GM23338 (cell line): ENCODE data around the gene ST8SIA4. TPM values are rescaled to one million over a fixed set of nuclear protein-coding genes. Genes with fewer than 3 reads are reported as not detected.

Experiments
- ATAC-seq: fragments of 200-7000 bp; cut with Tn5 transposase; 3 replicates; pipeline ENCODE4 v1.9.1; 2020
- DNase-seq: peaks from one replicate; pipeline ENCODE4 v3.0.0-alpha.2; 2015; ENCODE audit warnings: low spot score
- H2AFZ ChIP-seq: fragments of 200-600 bp; sonication (generic); 2 replicates; pipeline ENCODE4 v1.8.0; 2016; ENCODE audit warnings: antibody characterized with exemption, mild to moderate bottlenecking, moderate library complexity
- H3F3A ChIP-seq: fragments of 200-600 bp; sonication (generic); replicated peaks from 2 replicates; pipeline ENCODE4 v1.8.0; 2017; ENCODE audit warnings: antibody characterized with exemption, mixed run types, low read depth
- H3K27ac ChIP-seq: fragments of 200-600 bp; sonication (generic); 2 replicates; pipeline ENCODE4 v1.6.1; 2016; ENCODE audit warnings: low read depth
- H3K27me3 ChIP-seq: fragments of 200-600 bp; sonication (generic); 2 replicates; pipeline ENCODE4 v1.8.0; 2016; ENCODE audit warnings: mild to moderate bottlenecking, mixed run types, moderate library complexity; ENCODE audit not compliant: insufficient read depth
- H3K36me3 ChIP-seq: fragments of 200-600 bp; sonication (generic); 2 replicates; pipeline ENCODE4 v1.8.0; 2016; ENCODE audit warnings: mild to moderate bottlenecking; ENCODE audit not compliant: insufficient read depth
- H3K4me1 ChIP-seq: fragments of 200-600 bp; sonication (generic); 2 replicates; pipeline ENCODE4 v1.8.0; 2016; ENCODE audit warnings: mild to moderate bottlenecking, moderate library complexity; ENCODE audit not compliant: insufficient read depth
- H3K4me2 ChIP-seq: fragments of 200-600 bp; sonication (generic); 2 replicates; pipeline ENCODE4 v1.7.1; 2017; ENCODE audit warnings: mixed run types
- H3K4me3 ChIP-seq: fragments of 200-600 bp; sonication (generic); 2 replicates; pipeline ENCODE4 v1.6.1; 2016; ENCODE audit warnings: mixed run types
- H3K79me2 ChIP-seq: fragments of 200-600 bp; sonication (generic); replicated peaks from 2 replicates; pipeline ENCODE4 v1.8.0; 2017; ENCODE audit warnings: mild to moderate bottlenecking; ENCODE audit not compliant: insufficient read depth
- H3K9me2 ChIP-seq: fragments of 200-600 bp; sonication (generic); 2 replicates; pipeline ENCODE4 v1.8.0; 2017; ENCODE audit not compliant: insufficient read depth
- H4K20me1 ChIP-seq: fragments of 200-600 bp; sonication (generic); replicated peaks from 2 replicates; pipeline ENCODE4 v1.8.0; 2017; ENCODE audit warnings: mild to moderate bottlenecking; ENCODE audit not compliant: insufficient read depth
- H3K27ac Mint-ChIP-seq: 2 replicates; pipeline ENCODE4 v1.8.0; 2020; ENCODE audit warnings: inconsistent platforms, mild to moderate bottlenecking, moderate library complexity, mixed read lengths
- H3K27me3 Mint-ChIP-seq: 3 replicates; pipeline ENCODE4 v1.8.0; 2022; ENCODE audit warnings: low read depth, mild to moderate bottlenecking, moderate library complexity, mixed read lengths, inconsistent platforms; ENCODE audit not compliant: insufficient read depth, poor library complexity
- H3K36me3 Mint-ChIP-seq: 3 replicates; pipeline ENCODE4 v1.8.0; 2021; ENCODE audit warnings: low read depth, mild to moderate bottlenecking, inconsistent platforms, moderate library complexity, mixed read lengths
- H3K4me1 Mint-ChIP-seq: 3 replicates; pipeline ENCODE4 v1.8.0; 2020; ENCODE audit warnings: mild to moderate bottlenecking, inconsistent platforms, mixed read lengths
- H3K4me3 Mint-ChIP-seq: 3 replicates; pipeline ENCODE4 v1.8.0; 2021; ENCODE audit warnings: moderate library complexity, mild to moderate bottlenecking, inconsistent platforms, mixed read lengths
- H3K9me3 Mint-ChIP-seq: 3 replicates; pipeline ENCODE4 v1.8.0; 2020; ENCODE audit warnings: moderate library complexity, mild to moderate bottlenecking, inconsistent platforms, mixed read lengths
- CREB1 ChIP-seq: fragments of 250-450 bp; sonication (Bioruptor Pico); IDR thresholded peaks from 2 replicates; pipeline ENCODE4 v1.5.0; 2020; ENCODE audit warnings: low read depth, mild to moderate bottlenecking, moderate library complexity
- CTCF ChIP-seq, 2 experiments: fragments of 200-600 bp in 1 of 2; sonication (generic) in 1 of 2; conservative IDR thresholded peaks; 2 replicates each; pipeline versions ENCODE4 v1.5.1 to v1.6.1; 2016 to 2017; ENCODE audit warnings: antibody characterized with exemption in 2 of 2, low read depth in 2 of 2, mild to moderate bottlenecking in 2 of 2, moderate library complexity in 1 of 2
- ETS1 ChIP-seq: IDR thresholded peaks from 2 replicates; pipeline ENCODE4 v1.6.1; 2016; ENCODE audit warnings: antibody characterized with exemption
- EZH2 ChIP-seq: fragments of 200-600 bp; sonication (generic); IDR thresholded peaks from one replicate; pipeline ENCODE4 v1.8.0; 2017; ENCODE audit warnings: antibody characterized with exemption, mild to moderate bottlenecking, low read depth; ENCODE audit not compliant: unreplicated experiment
- JUNB ChIP-seq: IDR thresholded peaks from one replicate; pipeline ENCODE4 v1.6.1; 2016; ENCODE audit warnings: antibody characterized with exemption; ENCODE audit not compliant: unreplicated experiment
- POLR2AphosphoS5 ChIP-seq: IDR thresholded peaks from 2 replicates; pipeline ENCODE4 v1.6.1; 2016; ENCODE audit warnings: antibody characterized with exemption, low read depth
- STAT1 ChIP-seq: IDR thresholded peaks from one replicate; pipeline ENCODE4 v1.6.1; 2016; ENCODE audit warnings: antibody characterized with exemption; ENCODE audit not compliant: unreplicated experiment
- ZNF114 ChIP-seq: fragments of 250-450 bp; sonication (Bioruptor Pico); IDR thresholded peaks from 2 replicates; pipeline ENCODE4 v1.5.0; 2020; ENCODE audit warnings: mild to moderate bottlenecking, moderate library complexity
- ZNF462 ChIP-seq: fragments of 250-450 bp; sonication (Bioruptor Pico); IDR thresholded peaks from 2 replicates; pipeline ENCODE4 v1.5.0; 2020; ENCODE audit warnings: mild to moderate bottlenecking, moderate library complexity
- polyA plus RNA-seq: library from polyadenylated mRNA; unstranded; fragments of >200 nt; fragmentation: Nextera tagmentation; extraction: Ambion mirVana; gene quantifications from 2 replicates; pipeline ENCODE4 v1.2.1, GENCODE V29; 2016
- total RNA-seq: library from RNA; depleted of rRNA; stranded (reverse); fragments of >200 nt; shearing (Covaris generic); gene quantifications from 2 replicates; pipeline ENCODE4 v1.2.3, GENCODE V29; 2014

Gene ST8SIA4
- total and polyA plus RNA-seq, 2 experiments from 2014 or later: 0.11 to 0.28 TPM

GRCh38 chr5:100791391-100791790, 111.7 kb downstream of the ST8SIA4 start:
- H3K27ac Mint-ChIP-seq: 0 out of 2 replicates have a peak overlapping the region, but pooled peaks have one; percentile 1
- no peaks in the 10 kb centered on the region for H3K79me2 ChIP-seq
- no peak overlapping the region for H3K4me3 Mint-ChIP-seq
- no peaks in the 10 kb centered on the region for H3K36me3 ChIP-seq
- H3K27me3 Mint-ChIP-seq: peaks cover 2% of the 10 kb centered on the region
- no peak overlapping the region for H3K27ac ChIP-seq
- DNase-seq (no peak), ATAC-seq (no peak)
- H2AFZ ChIP-seq: no peak overlapping the region
- no peak for TF ChIP-seq EZH2
- no peak for TF ChIP-seq CTCF (conservative IDR thresholded peaks at IDR 0.05; ENCODE audit: low read depth in 2 of 2)
- no peak for TF ChIP-seq POLR2AphosphoS5
- no peak for TF ChIP-seq STAT1
- no peak for TF ChIP-seq CREB1
- TF ChIP-seq ZNF462 (CRISPR knock-in tag): no peak
- no peak for TF ChIP-seq ETS1
- no peak for TF ChIP-seq JUNB
- TF ChIP-seq ZNF114 (CRISPR knock-in tag): no peak
- H4K20me1 ChIP-seq: no peaks in the 10 kb centered on the region
- no peaks in the 10 kb centered on the region for H3K9me2 ChIP-seq
- H3K27me3 ChIP-seq: no peaks in the 10 kb centered on the region
- H3K36me3 Mint-ChIP-seq: peaks cover 6% of the 10 kb centered on the region
- peaks cover 22% of the 10 kb centered on the region for H3K4me1 Mint-ChIP-seq
- H3K4me3 ChIP-seq: no peak overlapping the region
- no peak overlapping the region for H3K4me2 ChIP-seq
- H3K4me1 ChIP-seq: peaks cover 11% of the 10 kb centered on the region; the same call in 1 of the 2 replicates
- no peaks in the 10 kb centered on the region for H3F3A ChIP-seq
- peaks cover 26% of the 10 kb centered on the region for H3K9me3 Mint-ChIP-seq
